A673 (cell line): Measurements from ENCODE around the gene PFN3.

Experiments
- CTCF ChIP-seq: fragments of 300-800, 200-600 bp; sonication (generic); conservative IDR thresholded peaks from 2 replicates; pipeline ENCODE4 v1.5.1; 2017; ENCODE audit warnings: low read depth, mild to moderate bottlenecking, antibody characterized with exemption, low read length, moderate library complexity, mixed read lengths
- EZH2 ChIP-seq: fragments of 200-600 bp; sonication (generic); IDR thresholded peaks from 2 replicates; pipeline ENCODE4 v1.6.1; 2017; ENCODE audit warnings: borderline replicate concordance, low read depth, mild to moderate bottlenecking, mixed read lengths, antibody characterized with exemption, low read length; ENCODE audit not compliant: poor library complexity, severe bottlenecking

- TF ChIP-seq CTCF, result no peak
- TF ChIP-seq EZH2, result no peak
These were observed 3.7 kb downstream of the PFN3 start for GRCh38 chr5:177396807-177397206.
